HL-60 (cell line): ENCODE results near the gene PLCE1.

ENCODE experiments used
- GABPA ChIP-seq: IDR thresholded peaks from 2 replicates; pipeline ENCODE4 v1.6.1; 2012; ENCODE audit warnings: low read depth
- POLR2AphosphoS5 ChIP-seq: IDR thresholded peaks from 2 replicates; pipeline ENCODE4 v1.6.1; 2012; ENCODE audit warnings: low read depth
- TF ChIP-seq, protein P1 (sequence below): IDR thresholded peaks from one replicate; pipeline ENCODE4 v1.5.1; 2011; ENCODE audit warnings: low read length, control low read depth, inconsistent platforms; ENCODE audit not compliant: insufficient read depth

DNA sequence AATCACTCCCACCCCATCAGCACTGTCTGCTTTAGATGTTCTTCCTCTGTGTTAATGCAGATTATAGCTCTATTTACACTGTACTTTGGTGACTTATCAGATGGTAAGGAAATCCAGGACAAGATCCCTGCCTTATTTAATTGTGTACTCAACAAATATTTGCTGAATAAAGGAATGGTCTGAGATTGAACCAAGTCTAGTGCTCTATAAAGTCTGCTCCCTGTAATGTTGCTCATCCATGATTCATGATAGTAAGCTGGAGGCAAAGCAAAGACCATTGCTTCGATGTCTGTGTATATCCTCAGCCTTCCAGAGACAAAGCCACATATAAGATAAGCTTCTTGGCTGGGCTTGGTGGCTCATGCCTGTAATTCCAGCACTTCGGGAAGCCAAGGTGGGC, 33.5 kb downstream of the PLCE1 start:
- TF ChIP-seq, protein P1, sequence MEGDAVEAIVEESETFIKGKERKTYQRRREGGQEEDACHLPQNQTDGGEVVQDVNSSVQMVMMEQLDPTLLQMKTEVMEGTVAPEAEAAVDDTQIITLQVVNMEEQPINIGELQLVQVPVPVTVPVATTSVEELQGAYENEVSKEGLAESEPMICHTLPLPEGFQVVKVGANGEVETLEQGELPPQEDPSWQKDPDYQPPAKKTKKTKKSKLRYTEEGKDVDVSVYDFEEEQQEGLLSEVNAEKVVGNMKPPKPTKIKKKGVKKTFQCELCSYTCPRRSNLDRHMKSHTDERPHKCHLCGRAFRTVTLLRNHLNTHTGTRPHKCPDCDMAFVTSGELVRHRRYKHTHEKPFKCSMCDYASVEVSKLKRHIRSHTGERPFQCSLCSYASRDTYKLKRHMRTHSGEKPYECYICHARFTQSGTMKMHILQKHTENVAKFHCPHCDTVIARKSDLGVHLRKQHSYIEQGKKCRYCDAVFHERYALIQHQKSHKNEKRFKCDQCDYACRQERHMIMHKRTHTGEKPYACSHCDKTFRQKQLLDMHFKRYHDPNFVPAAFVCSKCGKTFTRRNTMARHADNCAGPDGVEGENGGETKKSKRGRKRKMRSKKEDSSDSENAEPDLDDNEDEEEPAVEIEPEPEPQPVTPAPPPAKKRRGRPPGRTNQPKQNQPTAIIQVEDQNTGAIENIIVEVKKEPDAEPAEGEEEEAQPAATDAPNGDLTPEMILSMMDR: no peak
- TF ChIP-seq POLR2AphosphoS5 (no peak), GABPA (no peak)
